ENCODE results near the gene PDLIM7. TPM values are rescaled to one million over a fixed set of nuclear protein-coding genes. Genes with fewer than 3 reads are reported as not detected.
A peak's percentile ranks its signal among the peaks of the same experiment; 100 is the strongest.

The PDLIM7 gene
- polyA plus RNA-seq, 12 donors = 121 to 338 (median 274) TPM; not detected in 1

DNA sequence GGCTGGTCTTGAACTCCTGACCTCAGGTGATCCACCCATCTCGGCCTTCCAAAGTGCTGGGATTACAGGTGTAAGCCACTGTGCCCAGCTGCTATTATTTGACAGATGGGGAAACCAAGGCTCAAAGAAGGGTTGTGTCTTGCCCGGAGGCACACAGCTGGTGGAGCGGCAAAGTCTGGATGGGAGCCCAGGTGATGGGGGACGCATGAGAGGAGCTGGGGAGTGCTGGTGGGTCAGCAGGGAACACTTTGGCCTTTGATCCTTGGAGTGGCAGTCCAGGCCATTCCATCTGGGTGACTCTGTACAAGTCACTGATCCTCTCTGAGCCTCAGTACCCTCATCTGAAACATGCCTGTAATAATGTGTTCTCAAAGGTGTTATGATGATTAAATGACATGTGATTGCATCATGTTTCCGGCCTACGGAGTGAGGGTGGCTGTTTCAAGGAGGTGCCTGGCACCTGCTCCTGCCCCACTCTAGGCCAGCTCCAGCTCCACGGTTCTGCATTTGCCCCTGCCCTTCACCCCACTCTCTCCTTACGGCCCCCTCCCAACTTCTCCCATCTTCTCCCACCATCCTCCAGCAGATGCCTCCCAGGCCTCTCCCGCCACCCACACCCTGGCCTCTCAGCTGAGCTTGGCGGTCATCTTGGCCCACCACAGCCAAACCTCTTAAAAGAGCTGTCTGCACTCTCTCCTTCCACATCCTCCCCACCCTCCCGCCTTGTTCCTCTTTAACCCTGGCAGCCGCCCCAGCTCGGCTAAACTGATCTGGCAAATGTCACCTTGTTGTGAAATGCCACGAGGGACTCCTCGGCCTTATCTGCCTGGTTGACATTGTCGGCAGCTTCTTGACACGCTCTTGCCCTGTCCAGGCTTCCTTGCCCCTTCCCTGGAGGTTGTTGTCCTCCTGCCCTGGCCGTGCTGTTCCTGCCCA is 18.4 kb downstream of the PDLIM7 start:
- no peak for DNase-seq

DNA sequence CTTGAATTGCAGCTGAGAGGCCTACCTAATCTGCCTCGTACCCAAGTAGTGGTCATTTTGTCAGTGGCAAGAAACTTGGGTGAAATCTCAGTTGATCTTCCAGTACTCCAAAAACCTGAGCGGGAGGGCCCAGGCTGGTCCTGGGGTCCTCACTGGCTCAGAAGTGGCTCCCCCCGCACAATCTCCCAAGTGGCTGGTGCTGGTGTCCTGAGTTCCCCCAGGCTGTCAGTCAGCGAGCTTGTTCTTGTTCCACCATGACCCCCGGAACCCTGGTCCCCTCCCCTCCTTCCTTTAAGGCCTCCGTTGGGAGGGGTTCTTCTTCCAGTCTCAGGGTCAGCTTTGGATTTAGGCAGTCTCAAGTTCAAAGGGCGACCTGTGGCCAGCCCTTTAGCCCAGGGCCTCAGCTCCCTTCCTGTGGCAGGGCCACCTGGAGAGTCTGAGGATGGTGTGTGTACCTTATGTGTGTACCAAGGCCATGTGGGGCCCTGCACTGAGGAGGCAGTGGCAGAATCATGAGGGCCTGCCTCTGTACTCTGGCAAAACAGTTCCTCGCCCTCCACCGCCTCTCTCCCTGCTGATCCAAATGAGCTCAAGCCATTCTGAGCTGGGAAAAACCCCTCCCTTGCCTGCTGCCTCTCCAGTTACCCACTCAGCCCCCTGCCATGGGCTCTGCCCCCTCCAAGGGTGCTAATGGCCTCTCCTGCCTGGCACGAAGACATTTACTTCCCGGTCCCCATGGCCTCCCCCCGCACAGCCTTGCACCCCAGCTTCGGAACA is 19.5 kb downstream of the PDLIM7 start:
- DNase-seq = no peak

DNA sequence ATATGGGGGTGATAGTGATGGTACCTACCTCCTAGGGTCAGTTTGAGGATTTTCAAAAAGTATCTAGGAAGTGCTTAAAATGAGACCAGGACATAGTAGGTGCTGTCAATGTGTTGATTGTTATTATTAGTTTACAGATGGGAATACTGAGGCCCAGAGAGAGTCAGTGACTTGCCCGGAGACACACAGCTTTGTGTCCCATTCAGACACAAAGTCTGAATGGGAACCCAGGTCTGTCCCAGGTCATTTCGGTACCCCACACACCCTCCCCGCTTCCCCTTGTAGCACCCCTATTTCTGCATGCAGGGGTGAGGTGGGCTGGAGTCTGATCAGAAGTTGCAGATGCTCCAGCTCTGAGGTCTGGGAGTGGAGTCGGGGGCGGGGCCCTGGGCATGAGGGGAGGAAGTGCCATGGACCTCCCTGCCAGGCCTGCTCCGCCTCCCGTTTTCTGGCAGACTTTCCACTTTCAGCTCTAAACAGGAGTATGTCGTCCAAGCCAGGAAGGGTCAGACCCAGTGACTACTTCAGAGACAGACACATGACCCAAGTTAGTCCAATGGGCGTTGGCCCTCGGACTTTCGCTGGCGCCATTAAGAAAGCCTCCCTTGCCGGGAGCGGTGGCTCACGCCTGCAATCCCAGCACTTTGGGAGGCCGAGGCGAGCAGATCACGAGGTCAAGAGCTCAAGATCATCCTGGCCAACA is 20.7 kb downstream of the PDLIM7 start:
- DNase-seq = no peak

DNA sequence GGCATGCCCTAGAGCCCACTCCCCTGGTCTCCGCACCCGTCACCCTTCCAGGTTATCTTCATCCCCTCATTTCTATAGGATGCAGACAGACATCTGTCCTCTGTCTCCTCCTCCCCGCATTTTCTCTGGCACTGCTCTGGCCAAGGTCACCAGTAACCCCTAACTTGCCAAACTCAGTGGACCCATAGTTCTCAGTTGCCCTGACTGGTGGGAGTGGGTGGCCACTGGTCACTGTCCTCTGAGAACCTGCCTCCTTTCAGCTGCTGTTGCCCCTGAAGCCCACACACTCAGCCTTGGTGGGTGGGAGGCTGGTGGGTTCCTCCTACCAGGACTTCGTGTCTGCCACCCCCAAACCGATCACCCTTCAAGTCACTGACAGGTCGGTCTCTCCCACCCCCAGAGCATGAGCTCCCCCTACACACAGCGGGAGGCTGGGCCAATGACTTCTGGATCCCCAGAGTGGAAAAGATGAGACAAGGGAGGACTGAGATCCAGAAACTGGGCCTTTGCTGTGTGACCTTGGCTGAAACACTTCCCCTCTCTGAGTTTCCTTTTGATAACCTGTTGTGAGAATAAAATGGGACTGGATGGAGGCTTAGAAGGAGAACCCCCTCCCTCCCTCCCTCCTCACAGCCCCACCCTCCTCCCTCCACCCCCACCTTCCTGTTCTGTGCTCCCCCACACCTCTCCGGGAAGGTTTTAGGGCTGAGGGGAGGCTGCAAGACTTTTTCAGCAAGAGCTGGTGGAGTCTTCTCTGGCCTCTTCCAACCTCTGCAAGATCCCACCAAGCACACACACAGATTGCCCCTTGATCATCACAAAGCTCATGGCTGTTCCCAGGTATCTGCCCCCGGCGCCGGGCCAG is 21.6 kb downstream of the PDLIM7 start:
- no peak for DNase-seq

DNA sequence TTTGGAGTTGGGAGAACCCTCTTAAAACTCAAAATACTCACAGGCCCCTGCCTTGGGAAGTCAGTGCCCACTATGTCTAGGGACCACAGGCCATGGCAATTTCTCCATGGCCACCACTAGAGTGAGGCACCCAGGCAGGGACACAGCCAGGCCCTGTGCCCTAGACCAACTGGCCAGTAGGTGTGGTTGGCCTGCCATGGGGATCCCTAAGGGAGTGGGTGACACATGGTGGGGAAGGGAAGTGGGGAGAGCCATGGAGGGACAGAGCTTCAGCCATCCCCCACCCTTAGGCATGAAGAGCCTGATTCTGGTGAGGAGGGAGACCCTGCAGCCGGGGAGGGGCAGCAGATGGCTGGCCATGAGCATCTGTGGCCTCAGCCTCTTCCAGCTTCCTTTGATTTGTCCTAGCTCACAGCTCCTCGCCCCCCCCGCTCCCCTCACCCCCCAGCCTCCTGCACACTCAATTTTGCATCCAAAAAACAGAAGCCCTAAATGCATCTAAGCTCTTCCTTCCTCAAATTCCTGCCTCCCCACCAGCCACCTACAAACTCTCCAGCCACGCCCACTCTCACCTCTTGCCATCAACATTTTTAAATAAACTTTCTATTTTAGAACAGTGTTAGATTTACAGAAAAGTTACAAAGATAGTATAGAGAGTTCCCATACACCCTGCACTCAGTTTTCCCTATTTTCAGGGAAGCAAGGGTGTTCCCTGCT is 22.4 kb downstream of the PDLIM7 start:
- DNase-seq = no peak

DNA sequence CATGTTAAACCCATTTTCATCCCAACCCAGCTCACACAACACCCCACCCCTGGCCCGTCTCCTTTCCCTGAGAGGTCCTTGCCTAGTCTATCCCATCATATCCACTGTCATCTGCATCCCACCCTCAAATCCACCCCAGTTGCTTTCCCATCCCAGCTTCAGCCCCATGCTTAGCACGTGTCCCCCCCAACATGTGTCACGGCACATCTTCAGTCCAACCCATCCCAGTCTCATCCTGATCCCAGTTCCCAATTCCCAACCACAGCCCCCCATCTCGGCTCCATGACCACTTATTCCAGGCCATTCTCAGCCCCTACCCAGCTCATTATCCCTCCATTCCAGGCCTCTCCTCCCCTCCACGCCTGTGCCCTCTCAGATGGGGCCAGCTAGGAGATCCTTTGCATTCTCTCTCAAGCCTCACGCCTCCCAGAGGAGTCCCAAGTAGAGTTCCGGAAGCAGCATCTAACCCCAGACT is 23.4 kb downstream of the PDLIM7 start:
- no peak for DNase-seq

DNA sequence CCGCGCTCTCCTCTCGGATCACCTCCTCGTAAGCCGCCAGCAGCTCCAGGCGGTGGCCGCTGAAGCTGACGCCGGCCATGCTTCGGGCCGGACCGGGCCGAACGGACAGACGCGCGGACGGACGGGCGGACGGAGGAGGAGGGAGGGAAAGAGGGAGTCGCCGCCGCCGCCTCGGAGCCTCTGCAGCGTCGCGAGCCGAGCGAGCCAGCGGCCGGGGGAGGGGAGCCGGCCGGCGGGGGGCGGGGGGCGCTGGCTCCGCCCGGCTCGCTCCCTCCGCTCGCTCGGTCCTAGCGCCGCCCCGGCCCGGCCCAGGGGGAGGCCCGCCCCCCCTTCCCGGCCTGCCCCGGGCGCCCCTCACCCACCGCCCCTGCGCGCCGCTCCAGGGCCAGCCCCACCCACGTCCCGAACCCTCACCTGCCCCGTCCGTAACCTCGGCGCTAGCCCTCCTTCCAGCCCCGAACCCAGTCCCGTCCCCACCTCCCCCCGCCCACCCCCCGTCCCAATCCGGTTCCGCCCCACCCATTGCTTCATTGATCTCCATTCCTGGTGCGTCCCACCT is 23.9 kb downstream of the PDLIM7 start, which contains the start of gene DBN1:
Gene DBN1 (minus strand): TSS at position 192 of the 559 bp plus-strand sequence. CDS start 113 bp downstream, at position 79.
- DNase-seq = no peak

DNA sequence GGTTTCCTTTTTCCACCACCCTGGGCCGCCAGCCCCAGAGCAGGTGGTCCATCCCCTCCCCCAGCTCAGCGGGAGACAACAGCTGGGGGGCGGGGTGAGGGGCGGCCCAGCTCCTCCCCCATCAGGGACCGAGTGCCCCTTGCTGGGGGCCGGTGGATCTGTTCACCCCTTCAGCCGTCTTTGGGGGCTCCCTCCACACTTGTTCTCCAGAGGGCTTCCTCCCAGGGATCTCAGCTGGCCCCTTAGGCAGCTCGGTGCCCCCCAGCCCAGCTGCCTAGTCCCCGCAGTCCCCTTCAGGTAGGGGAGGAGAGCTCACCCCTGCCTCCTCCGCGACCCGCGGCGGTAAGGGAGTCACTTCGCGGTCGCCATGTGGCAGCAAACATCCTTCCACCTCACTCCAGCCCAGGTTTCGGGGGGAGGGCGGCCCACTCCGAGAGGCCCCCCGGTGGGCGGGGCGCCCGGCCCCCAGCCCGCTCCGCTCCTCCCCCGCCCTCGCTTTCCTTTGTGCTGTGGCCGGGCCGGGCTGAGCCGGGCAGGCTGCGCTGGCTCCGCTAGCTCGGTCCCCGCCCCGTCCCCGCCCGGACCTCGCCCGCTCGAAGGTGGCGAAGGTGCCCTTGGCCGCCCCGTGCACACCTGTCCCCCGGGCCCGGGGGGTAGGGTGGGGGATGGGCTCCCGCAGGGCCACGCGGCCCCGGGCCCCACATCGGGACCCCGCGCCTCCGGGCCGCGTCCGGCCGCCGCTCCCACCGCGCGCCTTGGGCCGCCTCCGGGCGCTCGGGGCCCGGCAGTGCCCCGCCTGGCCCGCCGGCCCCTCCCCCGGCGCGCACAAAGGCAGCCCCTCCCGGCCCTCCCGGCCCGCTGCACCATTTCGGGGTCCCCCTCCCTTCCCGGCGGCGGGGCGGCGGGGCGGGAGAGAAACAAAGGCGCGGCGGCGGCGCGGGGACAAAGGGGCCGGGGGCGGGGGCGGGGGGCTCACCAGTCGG is 24.7 kb downstream of the PDLIM7 start:
- peak; percentile 53 for DNase-seq

DNA sequence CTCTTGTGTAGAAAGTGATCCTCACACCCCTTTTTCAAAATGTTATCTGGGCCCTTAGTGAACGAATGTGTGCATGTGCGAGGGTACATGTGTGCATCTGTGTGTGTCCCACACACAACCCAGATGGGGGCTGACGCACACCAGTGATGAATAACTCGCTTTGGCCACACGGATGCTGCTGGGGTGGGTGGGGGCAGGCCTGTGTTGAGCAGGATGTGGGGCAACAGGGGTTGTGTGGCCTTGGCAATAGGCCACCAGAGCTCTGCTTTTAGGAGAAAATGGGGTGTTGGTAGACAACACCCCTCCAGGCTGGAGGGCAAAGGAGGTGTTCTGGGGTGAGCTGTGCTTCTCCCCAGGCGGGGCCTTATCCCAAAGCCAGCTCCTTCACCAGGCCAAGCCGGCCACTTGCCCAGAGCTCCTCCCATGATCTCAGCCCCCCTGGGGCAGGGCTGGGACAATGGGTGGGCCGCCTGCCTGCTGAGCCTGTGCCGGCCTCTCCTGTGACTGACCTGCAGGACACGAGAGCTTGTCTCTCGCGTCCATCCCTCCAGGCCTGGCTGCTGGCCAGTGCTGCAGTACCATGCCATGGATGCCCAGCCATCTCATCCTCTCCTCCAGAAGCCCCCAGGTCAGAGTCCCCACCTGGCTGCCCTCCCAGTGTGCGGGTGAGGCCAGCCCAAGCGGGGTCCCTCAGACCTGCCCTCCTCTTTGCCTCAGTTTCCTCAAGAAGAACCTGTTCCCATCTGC is 25.6 kb downstream of the PDLIM7 start:
- DNase-seq = no peak

DNA sequence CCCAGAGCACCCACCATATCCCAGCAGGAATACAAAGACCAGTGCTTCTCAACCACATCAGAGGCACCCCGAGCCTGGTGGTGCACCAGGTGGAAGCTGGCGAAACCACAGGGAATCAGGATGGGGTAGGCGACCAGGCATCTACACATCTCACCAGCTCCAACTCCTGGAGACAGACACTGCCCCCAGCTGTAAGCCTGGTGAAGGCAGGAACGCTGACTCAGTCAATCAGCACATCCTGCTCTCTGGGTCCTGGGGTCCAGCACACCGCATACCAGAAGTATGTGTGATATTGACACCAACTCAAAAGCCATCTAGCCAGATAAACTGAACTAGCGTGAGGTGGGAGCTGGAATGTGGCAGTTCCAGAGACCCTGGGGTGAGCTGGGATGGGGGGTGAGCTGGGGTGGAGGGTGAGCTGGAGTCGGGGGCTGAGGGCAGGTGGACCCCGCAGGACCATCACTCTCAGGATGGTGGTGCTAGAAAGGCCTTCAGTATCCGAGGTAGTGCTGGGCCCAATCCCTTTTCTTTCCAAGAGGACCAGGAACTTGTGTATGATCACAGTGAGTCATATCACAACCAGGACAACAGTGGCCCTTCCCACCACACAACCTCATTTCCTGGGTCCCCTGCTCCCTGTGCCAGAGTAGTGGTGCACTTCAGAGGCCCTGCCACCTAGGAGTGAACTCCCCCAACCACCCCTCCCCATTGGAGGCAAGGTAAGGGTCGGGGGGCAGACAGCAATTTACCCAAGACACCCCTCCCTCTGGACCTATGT is 26.5 kb downstream of the PDLIM7 start:
- no peak for DNase-seq

DNA sequence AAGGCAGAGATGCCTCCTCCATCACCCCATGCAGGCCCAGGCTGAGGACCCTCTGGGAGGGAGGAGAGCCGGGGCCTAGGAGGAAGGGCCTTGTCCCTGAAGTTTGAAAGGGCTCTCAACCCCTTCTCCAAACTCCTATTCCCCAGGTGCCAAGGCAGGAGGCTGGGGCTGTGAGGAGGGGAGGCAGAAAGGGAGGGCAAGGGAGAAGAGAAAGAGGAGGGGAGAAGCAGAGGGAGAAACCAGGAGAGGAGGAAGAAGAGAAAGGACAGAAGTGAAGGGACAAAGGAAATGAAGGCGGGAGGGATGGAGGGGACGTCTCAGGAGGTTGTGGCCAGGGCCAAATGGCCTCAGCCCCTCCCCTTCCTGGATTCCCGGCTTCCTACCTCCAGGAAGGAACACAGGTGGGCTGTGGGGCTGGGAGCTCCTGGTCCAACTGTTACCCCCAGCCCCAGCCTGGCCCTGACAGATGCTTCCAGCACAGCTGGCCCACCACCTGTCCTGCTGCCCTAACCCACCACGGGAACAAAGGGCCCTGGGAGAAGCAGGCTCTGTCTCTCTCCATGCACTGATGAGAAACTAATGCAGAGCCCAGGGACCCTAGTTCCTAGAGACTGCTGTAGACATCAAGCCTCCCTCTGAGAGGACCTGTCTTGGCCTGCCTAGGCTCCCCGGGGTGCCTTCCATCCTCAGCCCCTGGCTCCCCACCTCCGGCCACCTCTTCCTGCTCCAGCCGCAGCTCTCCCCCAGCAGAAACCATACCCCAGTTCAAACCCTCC is 27.5 kb downstream of the PDLIM7 start:
- DNase-seq = no peak

DNA sequence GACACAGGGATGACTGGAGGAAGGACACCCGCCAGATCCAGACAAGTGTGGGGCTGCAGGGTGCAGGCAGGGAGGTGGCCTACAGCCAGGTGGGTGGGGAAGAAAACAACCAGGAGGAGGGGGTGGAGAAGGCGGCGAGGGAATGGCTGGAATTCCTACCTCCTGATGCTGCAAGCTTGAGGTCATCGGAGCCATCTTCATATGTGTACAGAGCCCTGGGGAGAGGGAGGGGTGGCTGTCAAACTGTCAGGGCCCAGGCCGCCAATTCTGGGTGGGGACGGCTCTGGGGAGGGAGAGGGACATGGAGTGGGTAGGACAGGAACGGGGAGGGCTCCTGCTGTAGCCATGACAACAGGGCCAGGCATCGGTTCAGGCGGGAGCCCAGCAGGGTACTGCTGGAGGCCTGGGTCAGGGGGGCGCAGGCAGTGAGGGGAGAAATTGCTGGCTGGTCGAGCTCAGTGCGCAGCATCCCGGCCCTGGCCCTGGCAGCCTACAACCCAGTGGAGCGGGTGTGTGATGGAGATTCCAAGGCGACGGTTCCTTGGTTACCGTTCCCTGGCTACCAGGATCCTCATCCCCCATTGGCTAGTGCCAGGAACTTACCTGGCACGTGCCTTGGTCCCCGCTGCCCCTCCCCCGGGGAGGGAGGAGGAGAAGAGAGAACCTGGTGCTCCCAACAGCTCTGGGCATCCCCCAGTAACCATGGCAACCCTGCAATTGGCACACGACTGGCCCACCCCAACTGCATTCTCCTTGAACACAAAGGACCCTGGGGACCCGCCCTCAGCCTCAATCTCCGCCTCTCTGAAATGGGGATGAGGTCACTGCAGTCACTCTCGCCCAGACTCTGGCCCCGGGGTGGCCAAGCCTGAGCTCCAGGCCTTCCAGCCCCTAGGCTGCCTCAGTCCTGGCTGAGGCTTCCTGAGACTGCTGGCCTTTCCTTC is 28.4 kb downstream of the PDLIM7 start:
- peak; percentile 65 for DNase-seq

DNA sequence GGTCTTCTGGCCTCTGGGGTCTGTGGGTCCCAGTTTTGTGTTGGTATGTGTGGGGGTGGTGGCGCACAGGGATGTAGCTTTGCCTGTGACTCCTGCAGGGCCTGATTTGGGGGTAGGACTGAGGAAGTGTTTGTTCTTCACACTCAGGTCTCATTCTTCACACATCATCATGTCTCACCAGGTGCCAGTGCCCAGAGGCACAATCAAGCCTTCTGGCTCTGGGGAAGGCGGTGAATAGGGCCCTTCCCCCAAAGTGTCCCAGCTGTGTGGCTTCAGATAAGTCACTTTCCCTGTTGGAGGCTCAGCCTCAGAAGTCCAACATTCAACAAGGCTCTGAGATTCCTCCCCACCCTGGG is 29.1 kb downstream of the PDLIM7 start:
- DNase-seq = no peak

DNA sequence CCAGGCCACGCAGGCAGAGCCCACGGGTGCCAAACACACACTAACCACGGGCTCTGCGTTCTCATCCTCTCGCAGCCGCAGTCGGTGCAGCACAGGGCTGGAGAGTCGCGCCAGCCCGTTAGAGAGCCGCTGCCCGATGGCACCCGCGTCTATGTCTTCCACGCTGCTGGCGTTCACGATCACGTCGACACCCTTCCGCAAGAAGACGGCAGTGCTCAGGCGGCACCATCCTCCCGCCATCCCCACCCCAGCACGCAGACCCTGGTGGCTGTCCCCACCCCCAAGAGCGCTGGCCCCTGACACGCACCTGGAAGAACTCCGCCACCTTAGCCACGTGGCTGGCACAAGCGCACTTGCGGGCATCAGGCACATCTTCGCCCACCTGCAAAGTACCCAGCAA is 30.0 kb downstream of the PDLIM7 start:
- no peak for DNase-seq

DNA sequence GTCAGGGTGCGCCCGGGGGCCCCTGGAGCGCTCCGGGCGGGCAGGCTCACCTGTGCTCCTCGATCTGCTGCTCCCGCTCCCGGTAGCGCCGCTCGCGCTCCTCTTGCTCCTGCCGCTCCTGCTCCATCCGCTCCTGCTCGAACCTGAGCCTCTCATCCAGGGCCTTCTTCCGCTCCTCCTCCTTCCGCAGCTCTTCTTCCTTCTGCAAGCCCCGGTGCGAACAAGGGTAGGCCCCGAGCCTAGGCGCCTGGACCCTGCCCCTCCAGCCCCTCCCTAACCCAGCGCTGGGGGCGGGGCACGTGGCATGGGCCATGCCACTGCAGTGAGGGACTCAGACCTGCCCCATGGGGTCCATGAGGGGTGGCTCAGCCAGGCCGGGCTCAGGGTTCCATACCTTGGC is 30.5 kb downstream of the PDLIM7 start:
- DNase-seq = no peak
